Glomerular visceral epithelial cell (primary cell): ENCODE measurements around the gene SULF2.
A peak's percentile ranks its signal among the peaks of the same experiment; 100 is the strongest.

ENCODE experiments used
- DNase-seq: peaks from one replicate; pipeline ENCODE4 v3.0.0-alpha.2; 2016; ENCODE audit errors: extremely low spot score

The SULF2 gene

GRCh38 chr20:47648943-47649342 is 136.3 kb downstream of the SULF2 start:
- no peak for DNase-seq

DNA sequence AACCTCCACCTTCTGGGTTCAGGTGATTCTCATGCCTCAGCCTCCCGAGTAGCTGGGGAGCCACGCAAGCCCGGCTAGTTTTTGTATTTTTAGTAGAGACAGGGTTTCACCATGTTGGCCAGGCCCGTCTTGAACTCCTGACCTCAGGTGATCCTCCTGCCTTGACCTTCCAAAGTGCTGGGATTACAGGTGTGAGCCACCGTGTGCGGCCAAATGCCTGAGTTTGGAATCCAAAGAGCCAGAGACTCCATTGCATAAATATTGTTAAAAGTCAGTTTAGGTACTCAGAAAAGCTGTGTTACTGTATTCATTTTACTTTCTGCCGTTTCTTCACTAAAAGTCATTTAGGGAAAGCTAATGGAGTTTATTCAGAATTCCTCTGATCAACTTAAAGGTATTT is 137.3 kb downstream of the SULF2 start:
- no peak for DNase-seq

DNA sequence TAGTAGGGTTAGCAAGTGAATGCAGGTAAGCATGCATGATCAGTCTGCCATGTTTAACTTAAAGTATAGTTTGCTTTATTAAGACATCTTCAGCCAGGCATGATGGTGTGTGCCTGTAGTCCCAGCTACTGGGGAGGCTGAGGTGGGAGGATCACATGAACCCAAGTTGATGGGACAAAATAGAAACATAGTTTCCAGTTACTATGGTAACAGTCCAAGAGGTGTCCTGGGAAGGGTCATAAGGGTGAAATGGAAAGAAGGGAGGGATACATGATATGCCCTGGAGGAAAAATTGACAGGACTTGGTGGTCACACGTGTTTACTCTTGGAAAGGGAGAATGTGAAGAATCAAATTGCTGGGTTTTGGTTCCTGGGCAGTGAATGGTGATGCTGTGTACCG is 139.6 kb downstream of the SULF2 start:
- DNase-seq: no peak

GRCh38 chr20:47642624-47643023 is 142.7 kb downstream of the SULF2 start:
- no peak for DNase-seq

- no peak for DNase-seq
These were observed 143.2 kb downstream of the SULF2 start for GRCh38 chr20:47642118-47642517.

GRCh38 chr20:47638851-47639250 is 146.4 kb downstream of the SULF2 start:
- no peak for DNase-seq

DNA sequence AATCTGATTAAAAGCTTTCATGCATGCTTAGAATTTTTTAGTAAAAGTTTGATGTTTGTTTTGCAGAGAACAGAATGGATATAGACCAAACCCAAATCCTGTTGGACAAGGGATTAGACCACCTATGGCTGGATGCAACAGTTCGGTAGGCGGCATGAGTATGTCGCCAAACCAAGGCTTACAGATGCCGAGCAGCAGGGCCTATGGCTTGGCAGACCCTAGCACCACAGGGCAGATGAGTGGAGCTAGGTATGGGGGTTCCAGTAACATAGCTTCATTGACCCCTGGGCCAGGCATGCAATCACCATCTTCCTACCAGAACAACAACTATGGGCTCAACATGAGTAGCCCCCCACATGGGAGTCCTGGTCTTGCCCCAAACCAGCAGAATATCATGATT is 150.0 kb downstream of the SULF2 start:
- no peak for DNase-seq

DNA sequence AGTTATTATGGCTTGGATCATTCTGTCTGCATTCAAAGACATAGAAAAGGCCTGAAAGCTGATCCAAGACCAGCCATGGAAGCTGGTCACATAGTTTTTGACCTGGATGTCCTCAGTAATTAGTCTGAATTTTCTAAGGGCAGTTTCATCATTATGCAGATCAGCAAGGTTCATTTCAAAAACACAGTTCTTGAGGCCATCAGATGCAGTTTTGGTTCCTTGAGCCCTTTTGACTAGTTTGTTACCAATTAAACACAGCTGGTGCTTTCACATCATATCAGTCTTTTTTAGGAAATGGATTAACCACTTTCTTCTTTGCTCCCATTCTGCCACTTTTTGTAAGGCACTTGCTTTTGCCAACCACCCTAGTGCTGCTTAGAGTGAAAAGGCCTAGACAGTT is 154.2 kb downstream of the SULF2 start:
- no peak for DNase-seq

DNA sequence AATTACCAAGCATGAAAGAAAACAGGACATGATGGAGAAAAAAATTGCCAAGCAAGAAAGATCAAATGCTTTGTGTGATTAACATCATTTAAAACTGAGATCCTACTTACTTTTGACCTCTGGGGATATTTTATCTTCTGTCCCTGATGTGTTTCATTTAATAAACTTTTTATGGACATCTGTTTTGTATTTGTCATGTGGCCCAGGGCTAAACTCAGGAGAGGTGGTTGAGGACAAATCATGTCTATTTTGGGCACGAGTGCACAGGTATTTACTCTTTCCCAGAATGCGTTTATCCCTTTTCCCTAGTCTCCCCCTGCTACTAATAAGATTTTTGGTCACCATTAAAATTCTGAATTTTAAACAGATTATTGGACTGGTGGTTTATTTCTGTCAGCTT is 155.4 kb downstream of the SULF2 start:
- no peak for DNase-seq

DNA sequence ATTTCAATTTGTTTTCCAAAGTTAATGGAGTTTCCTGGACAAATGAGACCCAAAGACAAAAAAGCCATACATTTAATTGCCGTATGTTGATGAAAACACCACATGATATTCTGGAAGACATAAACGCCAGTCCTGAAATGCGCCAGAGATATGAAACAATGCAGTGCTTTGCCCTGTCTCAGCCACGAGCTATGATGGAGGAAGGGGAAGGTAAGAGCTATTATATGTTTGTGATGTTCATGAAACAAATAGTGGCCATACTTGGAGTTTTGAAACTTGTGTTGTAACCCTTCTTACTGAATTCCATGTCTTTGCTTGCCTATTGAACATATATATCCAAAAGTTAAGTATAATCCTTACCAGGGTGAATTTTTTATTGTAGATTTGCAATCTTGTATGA is 157.7 kb downstream of the SULF2 start:
- no peak for DNase-seq

- DNase-seq: no peak
These were observed 162.1 kb downstream of the SULF2 start for GRCh38 chr20:47623206-47623605.

- DNase-seq: peak; percentile 75
These were observed 163.1 kb downstream of the SULF2 start for GRCh38 chr20:47622118-47622665.

DNA sequence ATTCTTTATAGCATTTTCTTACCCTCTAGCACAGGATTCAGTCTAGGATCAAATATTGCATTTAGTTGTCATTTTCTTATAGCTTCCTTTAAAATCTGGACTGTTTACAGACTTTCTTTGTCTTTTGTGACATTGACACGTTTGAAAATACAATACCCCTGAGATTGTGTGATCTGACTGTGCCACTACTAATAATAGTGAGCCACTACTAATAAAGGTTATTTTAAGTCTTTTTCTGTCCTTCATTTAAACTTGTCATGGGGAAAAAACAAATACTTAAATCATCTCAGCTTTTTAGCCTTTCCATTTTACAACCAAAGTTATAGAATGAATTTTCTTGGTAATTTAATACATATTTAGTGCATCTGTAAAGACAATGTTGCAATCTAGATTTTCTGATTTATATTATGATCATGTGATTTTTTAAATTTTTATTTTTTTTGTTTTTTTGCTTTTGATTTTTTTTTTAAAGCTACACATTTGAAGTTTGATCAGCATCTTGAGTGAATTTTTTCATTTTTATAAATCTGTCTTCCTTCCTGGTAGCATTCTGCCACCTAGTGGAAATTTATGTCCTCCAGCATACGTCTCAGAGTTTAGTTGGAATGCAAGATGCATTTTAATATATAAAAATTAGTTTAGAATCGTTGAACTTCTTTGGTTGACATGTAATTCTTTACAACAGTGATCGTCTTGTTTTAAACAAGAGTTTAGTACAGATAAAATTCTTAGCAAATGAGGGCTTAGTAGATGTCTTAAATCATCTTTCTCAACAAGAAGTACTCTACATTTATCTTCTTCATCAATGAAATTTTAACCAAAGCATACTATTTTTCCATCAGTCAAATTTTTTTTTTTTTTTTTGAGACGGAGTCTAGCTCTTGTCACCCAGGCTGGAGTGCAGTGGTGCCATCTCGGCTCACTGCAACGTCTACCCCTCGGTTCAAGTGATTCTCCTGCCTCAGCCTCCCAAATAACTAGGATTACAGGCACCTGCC is 164.2 kb downstream of the SULF2 start:
- DNase-seq: peak; percentile 66

GRCh38 chr20:47618479-47618878 is 166.8 kb downstream of the SULF2 start:
- no peak for DNase-seq

DNA sequence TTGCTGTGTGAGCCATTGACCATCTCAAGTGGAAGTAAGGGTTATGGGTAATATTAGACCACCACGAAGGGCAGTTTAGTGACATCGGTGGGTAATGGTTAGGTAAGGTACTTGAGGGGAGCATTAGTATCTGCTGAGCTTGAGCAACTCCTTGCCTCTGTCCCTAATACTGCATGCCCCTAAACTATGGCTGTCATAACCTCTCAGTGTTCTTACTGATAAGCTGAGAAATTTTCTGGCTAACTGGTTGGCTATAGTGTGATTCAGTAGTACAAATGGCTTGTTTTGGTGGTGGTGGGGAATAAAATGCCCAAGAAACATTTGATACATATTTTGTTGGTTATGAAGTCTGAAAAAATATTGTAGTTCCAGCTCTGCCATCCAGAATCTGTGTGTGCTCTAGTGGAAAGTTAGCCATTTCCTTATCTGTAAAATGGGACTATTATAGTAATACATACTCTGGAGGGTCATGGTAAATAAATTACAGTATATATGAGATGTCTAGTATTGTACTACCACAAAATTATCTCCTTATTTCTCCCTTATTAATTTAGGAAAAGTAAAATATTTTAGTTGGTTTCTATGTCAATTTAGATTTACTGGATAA is 170.5 kb downstream of the SULF2 start:
- no peak for DNase-seq

GRCh38 chr20:47612670-47613069 is 172.6 kb downstream of the SULF2 start:
- DNase-seq: no peak

GRCh38 chr20:47611785-47612184 is 173.5 kb downstream of the SULF2 start:
- DNase-seq: no peak

- DNase-seq: peak; percentile 8
These were observed 174.4 kb downstream of the SULF2 start for GRCh38 chr20:47610945-47611250.

GRCh38 chr20:47610247-47610944 is 174.9 kb downstream of the SULF2 start:
- peak; percentile 76 for DNase-seq

- no peak for DNase-seq
These were observed 176.3 kb downstream of the SULF2 start for GRCh38 chr20:47609001-47609400.
